Fibroblast of villous mesenchyme (primary cell): ENCODE data around the gene KCNAB2. TPM values are rescaled to one million over a fixed set of nuclear protein-coding genes. Genes with fewer than 3 reads are reported as not detected.
A peak's percentile ranks its signal among the peaks of the same experiment; 100 is the strongest.

ENCODE experiments used
- DNase-seq: peaks from one replicate; pipeline ENCODE4 v3.0.0-alpha.2; 2010; ENCODE audit warnings: low read depth
- H3K4me3 ChIP-seq: 2 replicates; pipeline ENCODE4 v1.5.1; 2011; ENCODE audit warnings: low read depth, mild to moderate bottlenecking, low read length
- total RNA-seq: library from RNA; depleted of rRNA; stranded (reverse); fragments of >200 nt; gene quantifications from 2 replicates; pipeline ENCODE4 v1.2.3, GENCODE V29; 2012
- TF ChIP-seq, protein P1 (sequence below): IDR thresholded peaks from 2 replicates; pipeline ENCODE4 v1.5.1; 2012; ENCODE audit warnings: low read depth, mild to moderate bottlenecking, low read length; ENCODE audit not compliant: insufficient read depth

Gene KCNAB2
- total RNA-seq, 1 donor, result 2.6 TPM

DNA sequence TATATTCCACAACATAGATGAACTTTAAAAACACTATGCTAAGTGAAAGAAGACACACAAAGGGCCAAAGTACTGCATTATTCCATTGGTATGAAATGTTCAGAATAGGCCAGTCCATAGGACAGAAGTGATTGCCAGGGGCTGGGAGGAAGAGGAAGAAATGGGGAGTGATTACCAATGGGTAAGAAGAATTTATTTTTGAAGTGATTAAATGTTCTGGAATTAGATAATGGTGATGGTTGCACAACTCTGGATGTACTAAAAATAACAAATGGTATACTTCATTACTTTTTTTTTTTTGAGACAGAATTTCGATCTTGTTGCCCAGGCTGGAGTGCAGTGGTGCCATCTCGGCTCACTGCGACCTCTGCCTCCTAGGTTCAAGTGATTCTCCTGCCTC is 72.7 kb downstream of the KCNAB2 start:
- H3K4me3 ChIP-seq, result no peak overlapping the region
- peak; percentile 34 for DNase-seq
- TF ChIP-seq, protein P1, sequence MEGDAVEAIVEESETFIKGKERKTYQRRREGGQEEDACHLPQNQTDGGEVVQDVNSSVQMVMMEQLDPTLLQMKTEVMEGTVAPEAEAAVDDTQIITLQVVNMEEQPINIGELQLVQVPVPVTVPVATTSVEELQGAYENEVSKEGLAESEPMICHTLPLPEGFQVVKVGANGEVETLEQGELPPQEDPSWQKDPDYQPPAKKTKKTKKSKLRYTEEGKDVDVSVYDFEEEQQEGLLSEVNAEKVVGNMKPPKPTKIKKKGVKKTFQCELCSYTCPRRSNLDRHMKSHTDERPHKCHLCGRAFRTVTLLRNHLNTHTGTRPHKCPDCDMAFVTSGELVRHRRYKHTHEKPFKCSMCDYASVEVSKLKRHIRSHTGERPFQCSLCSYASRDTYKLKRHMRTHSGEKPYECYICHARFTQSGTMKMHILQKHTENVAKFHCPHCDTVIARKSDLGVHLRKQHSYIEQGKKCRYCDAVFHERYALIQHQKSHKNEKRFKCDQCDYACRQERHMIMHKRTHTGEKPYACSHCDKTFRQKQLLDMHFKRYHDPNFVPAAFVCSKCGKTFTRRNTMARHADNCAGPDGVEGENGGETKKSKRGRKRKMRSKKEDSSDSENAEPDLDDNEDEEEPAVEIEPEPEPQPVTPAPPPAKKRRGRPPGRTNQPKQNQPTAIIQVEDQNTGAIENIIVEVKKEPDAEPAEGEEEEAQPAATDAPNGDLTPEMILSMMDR, result no peak

DNA sequence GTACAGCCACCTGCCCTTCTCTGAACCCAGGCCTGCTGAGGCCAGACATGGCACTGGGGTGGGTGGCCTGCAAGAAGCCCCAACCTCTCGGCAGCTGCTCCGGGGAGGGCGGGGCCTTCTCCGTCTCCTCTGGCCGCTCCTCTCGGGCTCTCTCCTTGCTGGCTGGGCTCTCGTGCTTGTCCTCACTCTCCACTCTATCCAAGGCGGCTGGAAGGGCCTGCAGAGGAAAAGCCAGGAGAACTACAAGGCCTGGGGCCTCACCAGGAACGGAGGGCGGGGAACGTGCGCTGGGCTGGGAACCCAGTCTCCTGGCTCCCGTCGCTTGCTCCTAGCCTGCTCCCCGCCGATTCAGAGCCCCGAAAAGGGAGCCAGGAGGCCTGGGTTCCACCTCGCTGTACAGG is 75.3 kb downstream of the KCNAB2 start:
- DNase-seq, result no peak
- TF ChIP-seq, protein P1, result no peak
- no peak overlapping the region for H3K4me3 ChIP-seq

DNA sequence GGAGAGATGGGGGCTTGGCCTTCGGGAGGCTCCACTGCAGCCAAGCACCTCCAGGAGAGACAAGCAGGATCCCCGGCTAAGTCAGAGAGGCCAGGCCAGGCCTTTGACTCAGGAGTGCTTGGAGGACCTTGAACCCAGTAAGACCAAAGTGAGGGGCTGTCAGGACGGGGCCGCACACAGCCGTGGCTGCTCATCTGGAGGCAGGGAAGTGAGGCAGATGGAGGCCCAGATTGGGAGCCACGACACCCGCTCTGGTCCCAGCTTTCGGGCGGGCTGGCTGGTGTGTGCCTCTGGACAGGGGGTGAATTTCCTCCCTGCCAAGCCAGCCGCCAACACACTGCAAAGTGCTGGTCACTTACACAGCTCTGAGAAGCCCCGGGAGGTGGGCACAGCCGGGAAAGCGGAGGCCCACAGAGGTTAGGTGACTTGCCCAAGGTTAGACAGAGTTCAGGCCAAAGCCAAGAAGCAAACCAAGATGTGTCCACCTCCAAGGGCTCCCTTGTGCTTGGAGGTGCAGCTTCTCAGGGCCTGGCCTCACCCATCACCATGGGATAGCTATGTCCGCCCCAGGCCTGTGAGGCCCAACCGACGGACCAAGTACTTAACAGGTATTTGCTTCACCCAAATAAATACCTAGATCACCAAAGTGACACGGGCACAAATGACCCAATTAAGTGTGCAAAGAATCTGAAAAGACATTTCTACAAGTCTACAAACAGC is 76.1 kb downstream of the KCNAB2 start:
- TF ChIP-seq, protein P1, result no peak
- no peak for DNase-seq
- no peak overlapping the region for H3K4me3 ChIP-seq

DNA sequence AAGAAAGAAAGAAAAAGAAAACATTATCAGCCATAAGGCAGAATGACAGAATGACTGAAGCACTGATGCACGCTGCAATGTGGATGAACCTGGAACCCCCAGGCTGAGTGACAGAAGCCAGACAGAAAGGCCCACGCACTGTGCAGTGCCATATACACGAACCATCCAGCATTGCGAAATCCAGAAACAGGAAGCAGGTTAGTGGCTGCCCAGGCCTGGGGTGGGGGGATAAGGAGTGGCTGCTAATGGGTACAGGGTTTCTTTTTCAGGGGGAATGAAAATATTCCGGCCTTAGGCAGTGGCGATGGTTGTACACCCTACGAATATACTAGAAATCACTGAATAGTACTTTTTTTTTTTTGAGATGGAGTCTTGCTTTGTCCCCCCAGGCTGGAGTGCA is 77.4 kb downstream of the KCNAB2 start:
- TF ChIP-seq, protein P1, result no peak
- no peak overlapping the region for H3K4me3 ChIP-seq
- no peak for DNase-seq

DNA sequence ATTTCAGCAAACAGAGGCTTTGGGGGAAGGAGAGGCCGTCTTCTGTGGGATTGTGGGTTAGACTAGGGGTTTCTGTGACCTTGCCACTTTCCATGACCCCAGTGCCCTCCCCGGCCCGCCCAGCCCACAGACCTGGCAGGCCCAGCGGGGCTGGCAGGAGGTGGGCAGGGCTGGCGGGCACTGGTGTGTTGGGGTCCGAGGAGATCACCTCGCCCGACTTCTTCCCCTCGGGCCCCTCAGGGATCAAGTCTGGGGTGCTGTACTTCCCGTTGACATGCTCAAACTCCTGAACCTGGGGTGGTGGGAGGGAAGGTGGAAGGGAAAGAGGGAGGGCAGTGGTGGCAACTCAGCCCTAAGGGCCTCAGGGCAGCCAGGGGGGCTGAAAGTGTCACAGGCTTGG is 78.1 kb downstream of the KCNAB2 start:
- DNase-seq, result no peak
- TF ChIP-seq, protein P1, result no peak
- no peak overlapping the region for H3K4me3 ChIP-seq

DNA sequence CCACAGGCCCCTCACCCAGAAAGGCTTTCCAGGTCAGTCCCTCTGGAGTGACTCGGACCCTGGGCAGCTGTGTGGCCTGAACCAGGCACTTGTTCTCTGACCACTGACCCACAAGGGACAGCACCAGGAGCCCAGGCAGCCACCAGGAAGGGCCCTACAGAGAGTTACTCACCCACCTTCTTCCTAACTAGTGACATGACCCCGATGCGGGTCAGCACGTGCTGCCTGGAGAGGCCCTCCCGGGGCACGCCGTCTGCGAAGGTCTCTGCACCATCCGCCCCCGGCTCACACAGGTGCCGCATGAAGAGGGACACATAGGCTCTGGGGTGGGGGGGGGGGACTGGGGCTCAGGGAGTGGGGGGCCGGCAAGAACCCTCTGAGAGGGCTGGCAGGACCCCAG is 78.7 kb downstream of the KCNAB2 start:
- TF ChIP-seq, protein P1, result no peak
- DNase-seq, result no peak
- no peak overlapping the region for H3K4me3 ChIP-seq
